Femur (tissue), 1 donor: ENCODE measurements around the gene TESK1.
A peak's percentile ranks its signal among the peaks of the same experiment; 100 is the strongest.

Source experiments
- DNase-seq: peaks from one replicate; pipeline ENCODE4 v3.0.0-alpha.2; 2017

TESK1 gene

DNA sequence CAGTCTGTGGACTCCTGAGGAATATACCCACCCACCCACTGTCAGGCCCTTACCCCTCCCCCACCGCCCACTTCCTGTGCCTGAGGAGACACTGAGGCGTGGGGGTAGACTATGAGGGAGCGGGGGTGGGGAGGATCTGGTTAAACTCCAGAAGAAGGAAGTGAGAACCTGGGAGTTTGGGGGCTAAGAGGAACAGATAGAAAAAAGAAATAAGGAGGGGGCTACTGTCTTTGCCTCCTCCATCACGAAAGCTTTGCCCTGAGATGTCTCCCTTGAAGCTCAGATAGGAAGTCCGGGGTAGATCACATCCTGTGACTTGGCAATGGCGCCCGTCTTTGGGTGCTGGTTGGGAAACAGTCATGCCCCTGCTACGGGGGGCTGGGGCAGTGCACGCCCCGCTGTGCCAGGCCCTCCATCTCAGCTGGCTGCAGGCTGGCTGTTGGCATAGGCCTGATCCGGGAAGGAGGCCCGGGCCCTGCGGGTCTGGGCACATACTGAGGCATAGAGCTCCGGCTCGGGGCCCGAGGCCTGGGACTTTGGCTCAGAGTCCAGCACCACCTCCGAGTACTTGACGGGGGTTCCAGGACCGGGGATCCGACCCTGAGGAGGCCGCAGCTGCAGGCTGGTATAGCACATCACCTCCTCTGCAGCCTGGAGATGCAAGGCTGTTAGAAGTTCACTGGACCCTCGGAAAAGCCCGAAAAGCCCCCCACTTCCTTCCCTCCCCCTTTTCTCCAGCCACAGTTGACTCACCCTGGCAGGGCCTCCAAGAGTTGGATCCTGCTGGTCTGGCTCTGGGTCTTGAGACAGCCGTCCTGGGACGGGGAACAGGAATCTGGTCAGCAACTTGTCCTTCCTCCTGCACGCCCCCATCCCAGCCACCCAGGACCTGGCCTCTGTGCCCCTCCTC is 44.6 kb downstream of the TESK1 start:
- no peak for DNase-seq

DNA sequence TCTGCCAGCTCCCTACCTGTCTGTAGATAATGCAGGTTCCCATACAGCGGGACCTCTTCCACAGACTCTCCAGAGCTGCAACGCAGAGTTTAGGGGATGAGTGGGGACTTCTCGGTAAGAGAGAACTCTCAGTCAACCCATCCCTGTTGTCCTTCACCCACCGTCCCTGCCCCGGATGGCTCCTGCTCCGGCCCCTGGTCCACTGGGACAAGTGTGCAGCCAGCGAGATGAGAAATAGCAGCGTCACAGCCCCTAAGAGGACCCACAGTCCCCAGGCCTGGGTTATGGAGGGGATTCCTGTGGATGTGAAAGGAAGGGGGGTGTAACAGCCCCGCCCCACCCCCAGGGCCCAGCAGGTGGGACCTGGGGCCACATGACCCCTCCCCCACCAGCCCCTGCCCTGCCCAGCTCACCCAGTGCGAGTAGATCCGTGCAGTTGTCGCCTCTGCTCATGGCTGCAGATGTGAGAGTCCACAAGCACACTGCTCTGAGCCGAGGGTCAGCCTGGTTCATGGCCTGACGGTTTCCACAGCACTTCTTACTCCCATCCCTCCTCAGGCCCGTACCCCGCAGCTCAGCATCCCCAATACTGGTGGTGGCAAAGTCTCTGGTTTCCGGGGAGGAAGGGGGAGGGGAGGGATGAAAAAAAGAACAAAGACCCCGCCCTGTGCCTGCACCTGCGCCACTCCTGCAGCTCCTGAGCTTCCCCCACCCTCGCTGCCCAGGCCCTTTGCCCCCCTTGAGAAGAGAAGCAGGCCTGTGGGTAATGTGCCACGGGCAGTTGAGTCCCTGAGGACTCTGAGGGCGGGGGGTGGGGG is 45.5 kb downstream of the TESK1 start, which contains the start of gene SIT1:
TSS of gene SIT1 (minus strand) at position 591 of the 818 bp plus-strand sequence. CDS start at position 513, 78 bp downstream.
- no peak for DNase-seq

GRCh38 chr9:35651956-35652828 is 47.1 kb downstream of the TESK1 start:
- DNase-seq: no peak

DNA sequence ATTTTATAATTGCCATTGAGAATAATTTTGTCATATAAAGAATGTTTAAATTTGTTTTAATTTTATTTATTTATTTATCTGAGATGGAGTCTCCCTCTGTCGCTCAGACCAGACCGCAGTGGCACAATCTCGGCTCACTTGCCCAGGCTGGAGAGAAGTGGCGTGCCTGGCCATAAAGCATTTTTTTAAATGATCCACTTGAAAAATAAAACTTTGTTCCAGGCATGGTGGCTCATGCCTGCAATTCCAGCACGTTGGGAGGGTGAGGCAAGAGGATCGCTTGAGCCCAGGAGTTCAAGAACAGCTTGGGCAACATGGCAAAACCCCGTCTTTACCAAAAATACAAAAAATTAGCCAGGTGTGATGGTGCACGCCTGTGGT is 47.8 kb downstream of the TESK1 start:
- DNase-seq: no peak

DNA sequence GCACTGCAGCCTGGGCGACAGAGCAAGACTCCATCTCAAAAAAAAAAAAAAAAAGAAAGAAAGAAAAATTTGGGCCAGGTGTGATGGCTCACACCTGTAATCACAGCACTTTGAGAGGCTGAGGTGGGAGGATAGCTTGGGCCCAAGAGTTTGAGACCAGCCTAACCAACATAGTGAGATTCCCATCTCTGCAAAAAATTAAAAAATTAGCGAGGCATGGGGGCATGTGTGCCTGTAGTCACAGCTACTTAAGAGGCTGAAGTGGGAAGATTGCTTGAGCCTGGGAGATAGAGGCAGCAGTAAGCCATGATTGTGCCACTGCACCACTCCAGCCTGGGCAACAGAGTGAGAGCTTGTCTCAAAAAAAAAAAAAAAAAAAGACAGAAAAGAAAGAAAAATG is 48.5 kb downstream of the TESK1 start:
- DNase-seq: no peak

- DNase-seq: no peak
Measured at GRCh38 chr9:35656348-35656747, 51.3 kb downstream of the TESK1 start.

DNA sequence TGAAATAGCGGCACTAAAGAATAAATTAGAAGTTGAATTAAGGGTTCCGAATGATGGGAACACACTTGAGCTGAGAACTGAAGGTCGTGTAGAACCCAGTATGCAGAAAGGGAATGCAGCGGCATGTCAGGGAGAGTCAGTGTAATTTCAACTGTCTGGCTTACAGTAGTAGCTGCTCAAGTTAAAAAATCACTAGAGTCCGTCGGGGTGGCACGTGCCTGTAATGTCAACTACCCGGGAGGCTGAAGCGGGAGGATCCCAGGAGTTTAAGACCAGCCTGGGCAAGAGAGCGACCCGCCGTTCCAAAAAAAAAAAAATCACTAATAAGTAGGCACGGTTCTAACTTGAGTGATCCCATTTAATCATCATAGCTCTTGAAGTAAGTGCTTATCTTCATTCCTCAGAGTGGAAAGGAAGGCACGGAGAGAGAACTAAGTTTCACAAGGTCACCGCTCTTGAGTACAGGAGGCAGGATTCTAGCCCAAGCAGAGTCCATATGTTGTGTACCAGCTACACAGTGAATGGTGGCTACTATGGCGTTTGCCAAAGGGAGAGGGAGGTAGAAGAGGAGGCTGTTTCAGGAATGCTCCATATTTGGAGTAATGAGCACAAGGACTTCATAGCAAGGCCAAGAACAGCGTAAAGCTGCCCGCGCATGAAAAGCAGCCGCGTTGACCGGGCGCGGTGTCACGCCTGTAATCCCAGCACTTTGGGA is 51.9 kb downstream of the TESK1 start:
- DNase-seq: no peak

DNA sequence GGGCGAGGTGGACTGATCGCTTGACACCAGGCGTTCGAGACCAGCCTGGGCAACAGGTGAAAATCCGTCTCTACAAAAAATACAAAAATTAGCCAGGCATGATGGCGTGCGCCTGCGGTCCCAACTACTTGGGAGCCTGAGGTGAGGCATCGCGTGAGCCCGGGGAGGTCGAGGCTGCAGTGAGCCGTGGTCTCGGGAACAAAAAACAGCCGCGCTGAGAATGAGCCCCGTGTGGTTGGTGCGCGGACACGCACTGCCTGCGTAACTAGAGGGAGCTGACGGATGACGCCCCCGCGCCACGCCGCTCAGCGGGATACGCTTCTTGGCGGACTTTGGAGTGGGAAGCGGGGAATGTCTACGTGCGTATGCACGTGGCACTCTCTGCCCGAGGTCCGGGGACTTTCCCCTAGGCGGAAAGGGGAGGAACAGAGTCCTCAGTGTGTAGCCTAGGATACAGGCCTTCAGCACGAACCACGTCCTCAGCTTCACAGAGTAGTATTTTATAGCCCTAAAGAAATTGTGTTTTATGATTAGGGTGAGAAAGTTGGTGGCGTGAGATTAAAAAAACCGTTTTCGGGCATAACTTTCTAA is 52.6 kb downstream of the TESK1 start, which contains the start of gene RMRP:
TSS of gene RMRP (minus strand) at position 474 of the 591 bp plus-strand sequence.
- peak; percentile 98 for DNase-seq

GRCh38 chr9:35658137-35658967 is 53.3 kb downstream of the TESK1 start, which contains the start of gene CCDC107:
TSS of gene CCDC107 (plus strand) at chr9:35658292. CDS start at chr9:35658380, 88 bp downstream.
- peak; percentile 93 for DNase-seq

DNA sequence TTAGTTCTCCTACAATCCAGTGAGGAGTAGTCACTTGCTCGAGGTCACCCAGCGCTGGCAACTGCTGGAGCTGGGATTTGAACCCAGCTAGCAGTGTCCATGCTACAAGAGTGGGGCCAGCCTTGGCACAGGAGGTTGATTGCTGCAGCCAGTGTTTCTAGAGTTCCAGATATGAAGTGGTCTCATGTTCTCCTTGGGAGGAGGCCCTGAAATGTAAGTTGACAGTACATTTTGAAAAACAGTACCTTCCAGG is 53.8 kb downstream of the TESK1 start:
- peak; percentile 52 for DNase-seq

DNA sequence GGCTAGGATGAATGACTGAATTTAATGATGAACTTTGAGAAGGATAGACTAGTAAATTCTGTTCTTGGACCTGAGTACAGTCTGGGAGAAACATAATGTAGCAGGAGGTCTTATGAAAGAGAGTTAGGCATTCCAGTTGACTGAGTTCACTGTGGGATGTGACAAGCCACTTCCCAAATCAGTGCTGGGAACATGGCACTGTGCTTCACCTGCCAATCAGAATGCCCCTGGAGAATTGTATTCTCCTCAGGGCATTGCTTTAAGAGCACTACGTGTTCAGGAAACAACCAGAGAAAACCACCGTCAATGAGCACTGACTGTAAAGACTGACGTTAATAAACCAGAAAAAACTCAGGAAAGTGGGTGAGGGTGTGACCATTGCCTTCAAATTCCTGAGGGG is 54.3 kb downstream of the TESK1 start:
- no peak for DNase-seq
